Stomach (tissue), 4 donors: ENCODE data around the gene POLR3G.

ENCODE experiments used
- POLR2A ChIP-seq, 4 donors: fragments of 450-650 bp; IDR thresholded peaks; one replicate each; pipeline ENCODE4 v1.6.1; 2016; ENCODE audit warnings: antibody characterized with exemption in 4 of 4, control low read depth in 2 of 4, mild to moderate bottlenecking in 1 of 4, moderate library complexity in 1 of 4
- POLR2AphosphoS5 ChIP-seq, 3 donors: sonication (generic); formaldehyde crosslinking; IDR thresholded peaks; one replicate each; pipeline ENCODE4 v1.6.1; 2016; ENCODE audit warnings: antibody characterized with exemption in 3 of 3

DNA sequence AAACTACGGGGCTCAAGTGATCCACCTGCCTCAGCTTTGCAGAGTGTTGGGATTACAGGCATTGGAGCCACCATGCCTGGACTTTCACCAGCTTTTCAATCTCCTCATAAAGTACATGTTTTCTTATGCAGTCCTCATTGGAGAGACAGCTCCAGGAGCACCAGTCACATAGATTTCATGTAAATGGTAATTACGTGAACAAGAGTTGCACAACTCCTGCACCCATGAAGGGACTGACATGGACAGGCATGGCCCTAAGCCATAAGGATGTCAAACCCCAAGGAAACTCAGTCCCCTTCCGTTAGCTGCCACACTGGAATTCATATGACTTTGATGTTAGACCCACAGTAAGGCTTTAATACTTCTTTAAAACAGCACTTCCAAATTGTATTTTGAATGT lies 76.3 kb downstream of the POLR3G start:
- TF ChIP-seq POLR2A (IDR thresholded peaks at IDR 0.05) (no peak), POLR2AphosphoS5 (IDR thresholded peaks at IDR 0.05) (no peak)
